Neural progenitor cell (in vitro differentiated cells): ENCODE results near the gene MYF5. TPM values are rescaled to one million over a fixed set of nuclear protein-coding genes. Genes with fewer than 3 reads are reported as not detected.

Experiments used
- DNase-seq: peaks from one replicate; pipeline ENCODE4 v3.0.0-alpha.2; 2016; ENCODE audit warnings: low spot score
- H2AFZ ChIP-seq: fragments of 200-600 bp; sonication (generic); replicated peaks from 2 replicates; pipeline ENCODE4 v1.6.1; 2016; ENCODE audit warnings: antibody characterized with exemption
- H3F3A ChIP-seq: fragments of 200-600 bp; sonication (generic); 2 replicates; pipeline ENCODE4 v1.6.1; 2016; ENCODE audit warnings: antibody characterized with exemption, low read depth
- H3K27ac ChIP-seq: fragments of 200-600 bp; sonication (generic); 2 replicates; pipeline ENCODE4 v1.5.1; 2016; ENCODE audit warnings: mild to moderate bottlenecking
- H3K27me3 ChIP-seq: fragments of 200-600 bp; sonication (generic); 2 replicates; pipeline ENCODE4 v1.6.1; 2016; ENCODE audit warnings: mild to moderate bottlenecking, moderate library complexity
- H3K36me3 ChIP-seq: fragments of 200-600 bp; sonication (generic); 2 replicates; pipeline ENCODE4 v1.5.1; 2016
- H3K4me1 ChIP-seq: fragments of 200-600 bp; sonication (generic); 2 replicates; pipeline ENCODE4 v1.6.1; 2016; ENCODE audit warnings: mixed run types
- H3K4me2 ChIP-seq: fragments of 200-600 bp; sonication (generic); 2 replicates; pipeline ENCODE4 v1.6.1; 2016
- H3K4me3 ChIP-seq: fragments of 200-600 bp; sonication (generic); 2 replicates; pipeline ENCODE4 v1.5.1; 2016
- H3K79me2 ChIP-seq: fragments of 200-600 bp; sonication (generic); 2 replicates; pipeline ENCODE4 v1.6.1; 2016; ENCODE audit warnings: low read depth
- H3K9ac ChIP-seq: fragments of 200-600 bp; sonication (generic); 2 replicates; pipeline ENCODE4 v1.6.1; 2016
- H3K9me3 ChIP-seq: fragments of 200-600 bp; sonication (generic); 2 replicates; pipeline ENCODE4 v1.5.1; 2016; ENCODE audit warnings: low read depth
- H4K20me1 ChIP-seq: fragments of 200-600 bp; sonication (generic); 2 replicates; pipeline ENCODE4 v1.6.1; 2016; ENCODE audit warnings: low read depth
- H3K27ac Mint-ChIP-seq: 3 replicates; pipeline ENCODE4 v1.8.0; 2021; ENCODE audit warnings: mixed read lengths
- H3K27me3 Mint-ChIP-seq: 2 replicates; pipeline ENCODE4 v1.8.0; 2022; ENCODE audit warnings: low read depth, mild to moderate bottlenecking, inconsistent platforms, moderate library complexity, mixed read lengths; ENCODE audit not compliant: insufficient read depth
- H3K36me3 Mint-ChIP-seq: 3 replicates; pipeline ENCODE4 v1.8.0; 2021; ENCODE audit warnings: mixed read lengths
- H3K4me1 Mint-ChIP-seq: 3 replicates; pipeline ENCODE4 v1.8.0; 2021; ENCODE audit warnings: mixed read lengths
- H3K4me3 Mint-ChIP-seq: 3 replicates; pipeline ENCODE4 v1.8.0; 2021; ENCODE audit warnings: mild to moderate bottlenecking, moderate library complexity, mixed read lengths
- H3K9me3 Mint-ChIP-seq: 3 replicates; pipeline ENCODE4 v1.8.0; 2020; ENCODE audit warnings: mixed read lengths
- EZH2 ChIP-seq: fragments of 200-600 bp; sonication (generic); IDR thresholded peaks from 2 replicates; pipeline ENCODE4 v1.6.1; 2017; ENCODE audit warnings: antibody characterized with exemption, mild to moderate bottlenecking, moderate library complexity
- EZH2phosphoT487 ChIP-seq: fragments of 200-600 bp; sonication (generic); IDR thresholded peaks from 2 replicates; pipeline ENCODE4 v1.6.1; 2017; ENCODE audit warnings: antibody characterized with exemption
- total RNA-seq: library from RNA; depleted of rRNA; stranded (reverse); fragments of >200 nt; gene quantifications from 2 replicates; pipeline ENCODE4 v1.2.3, GENCODE V29; 2015; ENCODE audit warnings: low replicate concordance
- TF ChIP-seq, protein P1 (sequence below): fragments of 200-600 bp; sonication (generic); IDR thresholded peaks from 2 replicates; pipeline ENCODE4 v1.5.1; 2017; ENCODE audit warnings: antibody characterized with exemption, mild to moderate bottlenecking

Gene MYF5
- total RNA-seq, 1 donor from 2014 or later, result not detected

DNA sequence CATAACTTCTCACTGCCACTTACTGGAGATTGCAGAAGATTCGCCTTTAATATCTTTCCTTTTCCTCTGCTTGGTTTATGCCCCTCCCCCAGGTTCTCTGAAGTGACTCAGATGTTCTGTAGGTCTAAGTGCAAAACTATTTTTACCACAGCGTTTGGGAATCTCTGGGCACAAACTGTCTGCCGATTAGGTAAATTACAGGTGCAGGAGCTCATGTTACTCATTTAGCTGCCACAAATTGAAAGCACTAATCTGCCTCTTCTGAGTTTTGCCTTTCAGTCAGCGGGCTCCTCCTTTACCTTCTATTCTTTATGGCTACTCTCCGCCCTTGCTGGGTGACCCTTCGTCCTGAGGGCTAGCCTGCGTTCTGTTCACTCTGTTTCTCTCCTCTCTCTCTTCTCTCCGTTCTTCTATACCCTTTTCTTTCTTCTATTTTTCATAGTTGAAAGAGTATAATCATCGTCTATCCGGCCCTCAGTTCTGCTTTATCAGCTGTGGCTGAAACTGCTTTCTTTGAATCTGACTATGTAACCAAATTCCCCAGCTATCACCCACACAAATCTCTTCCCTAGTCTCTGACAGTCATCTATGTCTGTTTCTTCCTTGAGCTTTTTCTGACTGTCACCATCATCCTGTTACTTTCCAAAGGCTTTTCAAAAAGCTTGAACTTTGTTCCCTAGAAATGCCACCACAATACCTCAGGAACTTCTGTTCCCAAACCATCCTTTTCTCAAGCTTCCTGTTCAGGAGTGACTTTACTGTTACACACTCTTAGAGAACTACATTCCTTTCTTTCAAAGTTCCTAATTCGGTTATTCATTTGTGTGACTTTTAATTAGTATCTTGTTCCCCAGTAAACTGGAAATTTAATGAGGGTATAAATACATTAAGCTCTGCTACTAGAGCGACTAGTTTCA is 13.6 kb upstream of the MYF5 start:
- no peaks in the 10 kb centered on the region for H4K20me1 ChIP-seq
- H3K79me2 ChIP-seq, result no peaks in the 10 kb centered on the region
- Mint-ChIP-seq H3K27ac (no peak overlapping the region), H3K4me3 (no peak overlapping the region), H3K27me3 (peaks cover 9% of the 10 kb centered on the region), H3K9me3 (no peaks in the 10 kb centered on the region), H3K4me1 (peaks cover 5% of the 10 kb centered on the region), H3K36me3 (no peaks in the 10 kb centered on the region)
- no peak overlapping the region for H3K27ac ChIP-seq
- no peak overlapping the region for H3K4me3 ChIP-seq
- H3K4me1 ChIP-seq, result peaks cover 9% of the 10 kb centered on the region
- no peak overlapping the region for H3K9ac ChIP-seq
- H3K36me3 ChIP-seq, result no peaks in the 10 kb centered on the region
- DNase-seq, result no peak
- H3K9me3 ChIP-seq, result no peaks in the 10 kb centered on the region
- no peak for TF ChIP-seq EZH2
- TF ChIP-seq, protein P1, sequence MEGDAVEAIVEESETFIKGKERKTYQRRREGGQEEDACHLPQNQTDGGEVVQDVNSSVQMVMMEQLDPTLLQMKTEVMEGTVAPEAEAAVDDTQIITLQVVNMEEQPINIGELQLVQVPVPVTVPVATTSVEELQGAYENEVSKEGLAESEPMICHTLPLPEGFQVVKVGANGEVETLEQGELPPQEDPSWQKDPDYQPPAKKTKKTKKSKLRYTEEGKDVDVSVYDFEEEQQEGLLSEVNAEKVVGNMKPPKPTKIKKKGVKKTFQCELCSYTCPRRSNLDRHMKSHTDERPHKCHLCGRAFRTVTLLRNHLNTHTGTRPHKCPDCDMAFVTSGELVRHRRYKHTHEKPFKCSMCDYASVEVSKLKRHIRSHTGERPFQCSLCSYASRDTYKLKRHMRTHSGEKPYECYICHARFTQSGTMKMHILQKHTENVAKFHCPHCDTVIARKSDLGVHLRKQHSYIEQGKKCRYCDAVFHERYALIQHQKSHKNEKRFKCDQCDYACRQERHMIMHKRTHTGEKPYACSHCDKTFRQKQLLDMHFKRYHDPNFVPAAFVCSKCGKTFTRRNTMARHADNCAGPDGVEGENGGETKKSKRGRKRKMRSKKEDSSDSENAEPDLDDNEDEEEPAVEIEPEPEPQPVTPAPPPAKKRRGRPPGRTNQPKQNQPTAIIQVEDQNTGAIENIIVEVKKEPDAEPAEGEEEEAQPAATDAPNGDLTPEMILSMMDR, result no peak
- no peak for TF ChIP-seq EZH2phosphoT487
- H3F3A ChIP-seq, result peaks cover 10% of the 10 kb centered on the region
- H2AFZ ChIP-seq, result peak overlapping the region; percentile 22
- peaks cover 37% of the 10 kb centered on the region for H3K27me3 ChIP-seq
- H3K4me2 ChIP-seq, result peak overlapping the region; percentile 53

DNA sequence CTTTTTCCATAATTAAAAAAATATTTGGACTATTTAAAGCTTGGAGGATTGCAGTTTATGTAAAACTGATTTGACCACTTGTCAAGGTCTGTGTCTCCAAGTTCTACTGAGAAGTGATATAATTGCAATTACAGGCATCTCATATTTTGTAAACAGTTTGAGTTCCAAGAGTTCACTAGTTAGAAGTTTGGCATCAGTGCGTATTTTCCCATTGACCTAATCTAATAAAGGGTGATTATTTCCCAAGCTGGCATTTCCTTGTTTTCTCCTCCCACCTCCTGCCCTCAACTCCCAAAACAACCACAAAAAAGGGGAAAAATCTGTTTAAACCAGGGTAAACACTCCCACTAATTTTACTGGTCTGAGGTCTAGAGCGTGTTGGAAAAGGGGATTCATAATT is 12.3 kb upstream of the MYF5 start:
- Histone ChIP-seq H4K20me1 (no peaks in the 10 kb centered on the region), H3K4me2 (no peak overlapping the region), H3K36me3 (no peaks in the 10 kb centered on the region), H3K4me3 (no peak overlapping the region), H3K79me2 (no peaks in the 10 kb centered on the region), H3K4me1 (peaks cover 18% of the 10 kb centered on the region), H2AFZ (no peak overlapping the region), H3F3A (peaks cover 10% of the 10 kb centered on the region), H3K27ac (no peak overlapping the region), H3K9me3 (no peaks in the 10 kb centered on the region), H3K9ac (no peak overlapping the region), H3K27me3 (peaks cover 50% of the 10 kb centered on the region)
- no peak overlapping the region for H3K27ac Mint-ChIP-seq
- peaks cover 13% of the 10 kb centered on the region for H3K4me1 Mint-ChIP-seq
- TF ChIP-seq, protein P1, result no peak
- TF ChIP-seq EZH2phosphoT487 (no peak), EZH2 (no peak)
- H3K27me3 Mint-ChIP-seq, result peaks cover 19% of the 10 kb centered on the region
- H3K4me3 Mint-ChIP-seq, result no peak overlapping the region
- H3K36me3 Mint-ChIP-seq, result peaks cover 4% of the 10 kb centered on the region
- H3K9me3 Mint-ChIP-seq, result peaks cover 3% of the 10 kb centered on the region
- no peak for DNase-seq

DNA sequence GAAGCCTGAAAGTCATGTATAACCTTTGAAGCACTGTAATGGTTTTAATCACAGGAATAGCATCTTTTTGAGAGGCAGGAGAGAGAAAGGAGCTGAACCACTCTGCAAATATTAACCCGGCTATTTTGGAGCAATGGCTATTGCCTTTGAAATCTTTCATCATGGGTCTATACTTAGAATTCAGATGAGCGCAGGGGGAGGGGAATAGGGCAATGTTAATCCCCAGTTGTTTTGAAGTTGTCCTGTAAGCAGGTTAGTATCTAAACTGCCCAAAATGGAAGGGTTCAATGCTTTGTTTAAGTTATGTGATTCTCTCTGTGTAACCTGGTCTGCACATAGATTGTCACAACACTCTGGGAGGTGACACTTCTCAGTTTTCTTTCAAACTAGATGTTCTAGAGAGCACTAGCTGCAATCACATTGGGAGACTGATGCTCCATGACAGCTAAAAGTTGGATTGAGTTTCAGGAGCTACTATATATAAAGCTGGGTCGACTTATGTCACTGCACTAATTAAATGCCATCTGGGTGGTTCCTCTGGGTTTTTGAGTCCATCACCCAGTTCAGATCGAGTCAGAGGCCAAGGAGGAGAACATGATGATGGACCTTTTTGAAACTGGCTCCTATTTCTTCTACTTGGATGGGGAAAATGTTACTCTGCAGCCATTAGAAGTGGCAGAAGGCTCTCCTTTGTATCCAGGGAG is 9.4 kb upstream of the MYF5 start, which contains the start of gene MYF6:
MYF6 (plus strand) TSS at position 509 of the 704 bp plus-strand sequence; CDS start at position 595, 86 bp downstream.
- H3K9me3 ChIP-seq, result no peaks in the 10 kb centered on the region
- H3K4me3 Mint-ChIP-seq, result peak within 1 kb of the TSS; percentile 86
- H3K36me3 Mint-ChIP-seq, result peaks cover 4% of the 10 kb centered on the region
- H2AFZ ChIP-seq, result peak within 1 kb of the TSS; percentile 88
- peak within 1 kb of the TSS; percentile 76 for H3K4me2 ChIP-seq
- H3K36me3 ChIP-seq, result no peaks in the 10 kb centered on the region
- no peak for TF ChIP-seq EZH2phosphoT487
- TF ChIP-seq, protein P1, result no peak
- TF ChIP-seq EZH2, result no peak
- H3K4me1 ChIP-seq, result peaks cover 18% of the 10 kb centered on the region
- H4K20me1 ChIP-seq, result no peaks in the 10 kb centered on the region
- H3K79me2 ChIP-seq, result no peaks in the 10 kb centered on the region
- H3K27me3 Mint-ChIP-seq, result peaks cover 34% of the 10 kb centered on the region
- H3K4me3 ChIP-seq, result peak within 1 kb of the TSS; percentile 48
- DNase-seq, result no peak
- H3K9ac ChIP-seq, result no peak within 1 kb of the TSS
- peaks cover 25% of the 10 kb centered on the region for H3F3A ChIP-seq
- peaks cover 13% of the 10 kb centered on the region for H3K4me1 Mint-ChIP-seq
- H3K9me3 Mint-ChIP-seq, result peaks cover 3% of the 10 kb centered on the region
- H3K27me3 ChIP-seq, result peaks cover 78% of the 10 kb centered on the region
- no peak within 1 kb of the TSS for H3K27ac ChIP-seq
- no peak within 1 kb of the TSS for H3K27ac Mint-ChIP-seq
